ENCODE data around the gene FHL2. TPM values are rescaled to one million over a fixed set of nuclear protein-coding genes. Genes with fewer than 3 reads are reported as not detected.

The FHL2 gene
- total and polyA plus RNA-seq, 4 donors, result 3.9 to 9.0 (median 6.5) TPM

DNA sequence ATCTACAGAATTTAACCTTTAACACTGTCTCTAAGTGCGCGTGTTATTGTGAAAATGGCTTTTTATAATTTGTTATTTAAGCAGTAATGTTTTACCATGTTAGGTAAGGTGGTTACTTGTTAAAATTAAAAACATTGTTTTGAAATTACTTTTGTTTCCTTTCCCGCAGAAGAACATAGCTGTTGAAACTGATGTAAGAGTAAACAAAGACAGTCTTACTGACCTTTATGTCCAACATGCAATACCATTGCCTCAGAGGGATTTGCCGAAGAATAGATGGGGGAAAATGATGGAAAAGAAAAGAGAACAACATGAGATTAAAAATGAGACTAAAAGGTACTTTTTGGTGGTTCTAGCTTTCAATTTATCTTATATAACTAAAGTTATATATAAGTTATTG lies 59.4 kb downstream of the FHL2 start (continued):
- TF ChIP-seq, protein P1, sequence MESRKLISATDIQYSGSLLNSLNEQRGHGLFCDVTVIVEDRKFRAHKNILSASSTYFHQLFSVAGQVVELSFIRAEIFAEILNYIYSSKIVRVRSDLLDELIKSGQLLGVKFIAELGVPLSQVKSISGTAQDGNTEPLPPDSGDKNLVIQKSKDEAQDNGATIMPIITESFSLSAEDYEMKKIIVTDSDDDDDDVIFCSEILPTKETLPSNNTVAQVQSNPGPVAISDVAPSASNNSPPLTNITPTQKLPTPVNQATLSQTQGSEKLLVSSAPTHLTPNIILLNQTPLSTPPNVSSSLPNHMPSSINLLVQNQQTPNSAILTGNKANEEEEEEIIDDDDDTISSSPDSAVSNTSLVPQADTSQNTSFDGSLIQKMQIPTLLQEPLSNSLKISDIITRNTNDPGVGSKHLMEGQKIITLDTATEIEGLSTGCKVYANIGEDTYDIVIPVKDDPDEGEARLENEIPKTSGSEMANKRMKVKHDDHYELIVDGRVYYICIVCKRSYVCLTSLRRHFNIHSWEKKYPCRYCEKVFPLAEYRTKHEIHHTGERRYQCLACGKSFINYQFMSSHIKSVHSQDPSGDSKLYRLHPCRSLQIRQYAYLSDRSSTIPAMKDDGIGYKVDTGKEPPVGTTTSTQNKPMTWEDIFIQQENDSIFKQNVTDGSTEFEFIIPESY (IDR thresholded peaks at IDR 0.05), result peak; percentile 13
- no peak for TF ChIP-seq YY1 (IDR thresholded peaks at IDR 0.05)
- TF ChIP-seq, protein P2, sequence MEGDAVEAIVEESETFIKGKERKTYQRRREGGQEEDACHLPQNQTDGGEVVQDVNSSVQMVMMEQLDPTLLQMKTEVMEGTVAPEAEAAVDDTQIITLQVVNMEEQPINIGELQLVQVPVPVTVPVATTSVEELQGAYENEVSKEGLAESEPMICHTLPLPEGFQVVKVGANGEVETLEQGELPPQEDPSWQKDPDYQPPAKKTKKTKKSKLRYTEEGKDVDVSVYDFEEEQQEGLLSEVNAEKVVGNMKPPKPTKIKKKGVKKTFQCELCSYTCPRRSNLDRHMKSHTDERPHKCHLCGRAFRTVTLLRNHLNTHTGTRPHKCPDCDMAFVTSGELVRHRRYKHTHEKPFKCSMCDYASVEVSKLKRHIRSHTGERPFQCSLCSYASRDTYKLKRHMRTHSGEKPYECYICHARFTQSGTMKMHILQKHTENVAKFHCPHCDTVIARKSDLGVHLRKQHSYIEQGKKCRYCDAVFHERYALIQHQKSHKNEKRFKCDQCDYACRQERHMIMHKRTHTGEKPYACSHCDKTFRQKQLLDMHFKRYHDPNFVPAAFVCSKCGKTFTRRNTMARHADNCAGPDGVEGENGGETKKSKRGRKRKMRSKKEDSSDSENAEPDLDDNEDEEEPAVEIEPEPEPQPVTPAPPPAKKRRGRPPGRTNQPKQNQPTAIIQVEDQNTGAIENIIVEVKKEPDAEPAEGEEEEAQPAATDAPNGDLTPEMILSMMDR (IDR thresholded peaks at IDR 0.05; ENCODE audit: low read depth, low read length, missing input control), result no peak
- TF ChIP-seq, protein P3, sequence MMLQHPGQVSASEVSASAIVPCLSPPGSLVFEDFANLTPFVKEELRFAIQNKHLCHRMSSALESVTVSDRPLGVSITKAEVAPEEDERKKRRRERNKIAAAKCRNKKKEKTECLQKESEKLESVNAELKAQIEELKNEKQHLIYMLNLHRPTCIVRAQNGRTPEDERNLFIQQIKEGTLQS (IDR thresholded peaks at IDR 0.05), result no peak

DNA sequence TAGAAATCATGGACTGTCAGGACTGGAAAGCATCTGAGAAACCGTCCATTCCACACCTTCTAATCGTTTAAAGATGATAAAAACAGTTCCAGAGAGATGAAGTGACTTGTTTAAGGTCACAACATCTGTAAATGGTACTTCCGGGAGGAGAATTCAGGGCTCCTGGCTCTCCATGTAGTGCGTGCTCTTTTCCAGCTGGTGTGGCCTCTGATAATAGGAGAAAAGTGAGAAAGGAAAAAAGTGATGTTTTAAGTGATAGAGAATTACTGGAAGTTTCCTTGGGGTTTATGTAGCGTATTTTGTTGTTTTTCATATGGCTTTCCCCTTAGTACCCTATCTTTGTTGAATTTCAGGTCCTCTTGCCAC lies 60.8 kb downstream of the FHL2 start:
- WGBS, result 8% methylated on average over 5 of the region's 5 CpGs
- Histone ChIP-seq H3K9me3 (ENCODE audit: control insufficient read depth in 4 of 4, low read length in 3 of 4) (no peaks in the 10 kb centered on the region), H3K27me3 (ENCODE audit: control insufficient read depth in 4 of 4, insufficient read depth in 4 of 4, low read length in 3 of 4) (no peaks in the 10 kb centered on the region), H3K4me1 (ENCODE audit: control insufficient read depth in 4 of 4, insufficient read depth in 4 of 4, low read length in 3 of 4) (peaks cover 2 to 24% (median 22%) of the 10 kb centered on the region in 4 donors), H3K36me3 (ENCODE audit: control insufficient read depth in 4 of 4, insufficient read depth in 3 of 4, low read depth in 1 of 4, low read length in 3 of 4) (peaks cover 2 to 23% (median 18%) of the 10 kb centered on the region in 4 donors), H3K9ac (ENCODE audit: low read depth in 1 of 2, low read length in 2 of 2) (peak overlapping the region; percentile 72 to 94), H3K27ac (ENCODE audit: low read depth in 1 of 2, low read length in 2 of 2) (peak overlapping the region; percentile 52 to 97), H3K4me3 (ENCODE audit: low read depth in 1 of 3, low read length in 3 of 3) (peak overlapping the region; percentile 57 to 95 (median 85))
- no peak for DNase-seq (ENCODE audit: low spot score)
- no peak for TF ChIP-seq HNF4A (conservative IDR thresholded peaks at IDR 0.05)
- TF ChIP-seq JUND (IDR thresholded peaks at IDR 0.05), result no peak
- no peak for TF ChIP-seq SP1 (IDR thresholded peaks at IDR 0.05)
- TF ChIP-seq RXRA (IDR thresholded peaks at IDR 0.05), result no peak

DNA sequence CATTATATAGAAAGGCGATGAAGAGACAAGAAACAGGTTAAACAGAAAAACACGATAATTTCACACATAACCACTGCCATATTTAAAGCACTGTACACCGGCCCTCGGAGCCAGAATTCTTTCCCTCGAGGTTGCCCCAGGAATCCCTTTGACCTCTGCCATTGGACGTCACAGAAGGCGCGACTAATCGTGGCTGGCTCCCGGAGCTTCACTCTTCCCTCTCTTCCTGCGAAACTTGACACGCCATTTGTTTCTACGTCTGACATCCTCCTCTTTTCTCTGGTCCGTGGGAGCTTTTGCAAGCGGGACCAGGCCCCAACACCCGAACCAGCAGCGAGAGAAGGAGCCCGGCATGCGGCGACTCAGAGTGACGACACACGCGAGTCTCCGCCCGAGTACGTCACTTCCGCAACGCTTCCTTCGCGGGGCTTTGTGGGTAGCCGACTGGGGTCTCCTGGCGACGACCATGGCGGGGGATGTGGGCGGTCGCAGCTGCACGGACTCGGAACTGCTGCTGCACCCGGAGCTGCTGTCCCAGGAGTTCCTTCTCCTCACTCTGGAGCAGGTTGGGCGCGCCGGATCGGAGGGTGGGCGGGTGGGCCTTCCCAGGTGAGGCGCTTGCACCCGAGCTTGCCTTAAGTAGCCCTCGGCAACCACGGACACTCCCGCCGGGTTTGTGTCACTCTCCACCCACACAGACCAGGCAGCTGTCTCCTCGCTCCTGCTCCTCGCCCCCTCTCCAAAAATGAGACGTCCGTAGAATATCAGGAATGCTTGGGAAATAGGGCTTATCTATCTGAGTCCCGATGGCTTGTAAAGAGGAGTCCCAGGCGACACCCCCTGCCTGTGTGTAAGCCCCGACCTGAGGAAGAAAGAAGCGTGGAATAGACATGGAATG lies 61.5 kb downstream of the FHL2 start, which contains the start of gene C2orf49:
C2orf49 (plus strand) TSS at position 419 of the 898 bp plus-strand sequence; CDS start at position 467, 48 bp downstream.
- Histone ChIP-seq H3K27ac (ENCODE audit: low read depth in 1 of 2, low read length in 2 of 2) (peak within 1 kb of the TSS; percentile 86 to 97), H3K9me3 (ENCODE audit: control insufficient read depth in 4 of 4, low read length in 3 of 4) (no peaks in the 10 kb centered on the region), H3K9ac (ENCODE audit: low read depth in 1 of 2, low read length in 2 of 2) (peak within 1 kb of the TSS; percentile 95 to 97), H3K4me3 (ENCODE audit: low read depth in 1 of 3, low read length in 3 of 3) (peak within 1 kb of the TSS; percentile 57 to 95 (median 85)), H3K27me3 (ENCODE audit: control insufficient read depth in 4 of 4, insufficient read depth in 4 of 4, low read length in 3 of 4) (no peaks in the 10 kb centered on the region), H3K4me1 (ENCODE audit: control insufficient read depth in 4 of 4, insufficient read depth in 4 of 4, low read length in 3 of 4) (peaks cover 2 to 24% (median 22%) of the 10 kb centered on the region in 4 donors), H3K36me3 (ENCODE audit: control insufficient read depth in 4 of 4, insufficient read depth in 3 of 4, low read depth in 1 of 4, low read length in 3 of 4) (peaks cover 0 to 18% (median 13%) of the 10 kb centered on the region in 4 donors)
- TF ChIP-seq FOXA1 (IDR thresholded peaks at IDR 0.05) (peak; percentile 45), NR2F2 (IDR thresholded peaks at IDR 0.05) (peak; percentile 100), SP1 (IDR thresholded peaks at IDR 0.05) (peak; percentile 70), JUND (IDR thresholded peaks at IDR 0.05) (peak in 1 of 2 donors; percentile 46), GABPA (IDR thresholded peaks at IDR 0.05 in 1 of 2, conservative IDR thresholded peaks at IDR 0.05 in 1 of 2) (peak; percentile 73 to 93), YY1 (IDR thresholded peaks at IDR 0.05) (peak; percentile 90), RXRA (IDR thresholded peaks at IDR 0.05) (peak; percentile 98), HNF4A (conservative IDR thresholded peaks at IDR 0.05) (peak; percentile 31 to 49)
- TF ChIP-seq, protein P4, sequence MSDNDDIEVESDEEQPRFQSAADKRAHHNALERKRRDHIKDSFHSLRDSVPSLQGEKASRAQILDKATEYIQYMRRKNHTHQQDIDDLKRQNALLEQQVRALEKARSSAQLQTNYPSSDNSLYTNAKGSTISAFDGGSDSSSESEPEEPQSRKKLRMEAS (IDR thresholded peaks at IDR 0.05), result peak; percentile 84
- TF ChIP-seq, protein P1 (IDR thresholded peaks at IDR 0.05), result no peak
- TF ChIP-seq, protein P5, sequence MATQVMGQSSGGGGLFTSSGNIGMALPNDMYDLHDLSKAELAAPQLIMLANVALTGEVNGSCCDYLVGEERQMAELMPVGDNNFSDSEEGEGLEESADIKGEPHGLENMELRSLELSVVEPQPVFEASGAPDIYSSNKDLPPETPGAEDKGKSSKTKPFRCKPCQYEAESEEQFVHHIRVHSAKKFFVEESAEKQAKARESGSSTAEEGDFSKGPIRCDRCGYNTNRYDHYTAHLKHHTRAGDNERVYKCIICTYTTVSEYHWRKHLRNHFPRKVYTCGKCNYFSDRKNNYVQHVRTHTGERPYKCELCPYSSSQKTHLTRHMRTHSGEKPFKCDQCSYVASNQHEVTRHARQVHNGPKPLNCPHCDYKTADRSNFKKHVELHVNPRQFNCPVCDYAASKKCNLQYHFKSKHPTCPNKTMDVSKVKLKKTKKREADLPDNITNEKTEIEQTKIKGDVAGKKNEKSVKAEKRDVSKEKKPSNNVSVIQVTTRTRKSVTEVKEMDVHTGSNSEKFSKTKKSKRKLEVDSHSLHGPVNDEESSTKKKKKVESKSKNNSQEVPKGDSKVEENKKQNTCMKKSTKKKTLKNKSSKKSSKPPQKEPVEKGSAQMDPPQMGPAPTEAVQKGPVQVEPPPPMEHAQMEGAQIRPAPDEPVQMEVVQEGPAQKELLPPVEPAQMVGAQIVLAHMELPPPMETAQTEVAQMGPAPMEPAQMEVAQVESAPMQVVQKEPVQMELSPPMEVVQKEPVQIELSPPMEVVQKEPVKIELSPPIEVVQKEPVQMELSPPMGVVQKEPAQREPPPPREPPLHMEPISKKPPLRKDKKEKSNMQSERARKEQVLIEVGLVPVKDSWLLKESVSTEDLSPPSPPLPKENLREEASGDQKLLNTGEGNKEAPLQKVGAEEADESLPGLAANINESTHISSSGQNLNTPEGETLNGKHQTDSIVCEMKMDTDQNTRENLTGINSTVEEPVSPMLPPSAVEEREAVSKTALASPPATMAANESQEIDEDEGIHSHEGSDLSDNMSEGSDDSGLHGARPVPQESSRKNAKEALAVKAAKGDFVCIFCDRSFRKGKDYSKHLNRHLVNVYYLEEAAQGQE (IDR thresholded peaks at IDR 0.05), result no peak
- TF ChIP-seq, protein P2 (IDR thresholded peaks at IDR 0.05; ENCODE audit: low read depth, low read length, missing input control), result no peak
- TF ChIP-seq, protein P3 (IDR thresholded peaks at IDR 0.05), result peak; percentile 55
- under 1% methylated on average over 58 of the region's 58 CpGs for WGBS
- peak; percentile 91 for DNase-seq (ENCODE audit: low spot score)
